Keratinocyte (primary cell): Measurements from ENCODE around the gene ZCCHC17. TPM values are rescaled to one million over a fixed set of nuclear protein-coding genes. Genes with fewer than 3 reads are reported as not detected.
A peak's percentile ranks its signal among the peaks of the same experiment; 100 is the strongest.

Source experiments
- DNase-seq: peaks from one replicate; pipeline ENCODE4 v3.0.0-alpha.2; 2011; ENCODE audit warnings: low read depth, missing footprints, low spot score
- FAIRE-seq: peaks from 2 replicates; lab custom pipeline; 2011; peaks lifted over from hg19 to GRCh38; lab: Jason Lieb, UNC
- H2AFZ ChIP-seq: 2 replicates; pipeline ENCODE4 v1.6.0; 2012; ENCODE audit warnings: low read length, control low read depth, inconsistent platforms; ENCODE audit not compliant: control insufficient read depth
- H3K27ac ChIP-seq: 2 replicates; pipeline ENCODE4 v1.5.1; 2011; ENCODE audit warnings: low read length; ENCODE audit not compliant: control insufficient read depth, insufficient read depth
- H3K27me3 ChIP-seq: 3 replicates; pipeline ENCODE4 v1.6.0; 2011; ENCODE audit warnings: low read length; ENCODE audit not compliant: control insufficient read depth, insufficient read depth; ENCODE audit errors: extremely low read depth
- H3K36me3 ChIP-seq, 2 experiments: 2 replicates in 1 of 2; 3 replicates in 1 of 2; pipeline ENCODE4 v1.5.1; 2011; ENCODE audit warnings: low read length in 2 of 2, mild to moderate bottlenecking in 1 of 2; ENCODE audit not compliant: control insufficient read depth in 2 of 2, insufficient read depth in 2 of 2; ENCODE audit errors: extremely low read depth in 1 of 2
- H3K4me1 ChIP-seq: 3 replicates; pipeline ENCODE4 v1.5.1; 2011; ENCODE audit warnings: low read length; ENCODE audit not compliant: control insufficient read depth, insufficient read depth; ENCODE audit errors: extremely low read depth
- H3K4me2 ChIP-seq: 3 replicates; pipeline ENCODE4 v1.6.0; 2011; ENCODE audit warnings: low read depth, low read length; ENCODE audit not compliant: control insufficient read depth, insufficient read depth; ENCODE audit errors: extremely low read depth
- H3K4me3 ChIP-seq, 3 experiments: fragments of 200-600 bp in 1 of 3; sonication (generic) in 1 of 3; 2 replicates in 2 of 3; 3 replicates in 1 of 3; pipeline ENCODE4 v1.5.1; 2011 to 2016; ENCODE audit warnings: low read length in 3 of 3, mild to moderate bottlenecking in 3 of 3, control low read depth in 2 of 3, inconsistent platforms in 1 of 3, low read depth in 1 of 3, mixed read lengths in 1 of 3, mixed run types in 1 of 3, moderate library complexity in 1 of 3; ENCODE audit not compliant: control insufficient read depth in 2 of 3, insufficient read depth in 2 of 3; ENCODE audit errors: extremely low read depth in 1 of 3
- H3K79me2 ChIP-seq: 2 replicates; pipeline ENCODE4 v1.6.0; 2012; ENCODE audit warnings: low read length; ENCODE audit not compliant: control insufficient read depth, insufficient read depth
- H3K9ac ChIP-seq: 3 replicates; pipeline ENCODE4 v1.6.0; 2011; ENCODE audit warnings: low read length; ENCODE audit not compliant: control insufficient read depth, insufficient read depth; ENCODE audit errors: extremely low read depth
- H3K9me1 ChIP-seq: 3 replicates; pipeline ENCODE4 v1.6.0; 2011; ENCODE audit warnings: low read length; ENCODE audit not compliant: control insufficient read depth, insufficient read depth; ENCODE audit errors: extremely low read depth
- H3K9me3 ChIP-seq: 2 replicates; pipeline ENCODE4 v1.5.1; 2012; ENCODE audit warnings: low read depth, low read length; ENCODE audit not compliant: control insufficient read depth
- H4K20me1 ChIP-seq: 3 replicates; pipeline ENCODE4 v1.6.0; 2011; ENCODE audit warnings: low read length; ENCODE audit not compliant: control insufficient read depth, insufficient read depth; ENCODE audit errors: extremely low read depth
- CTCF ChIP-seq, 3 experiments: IDR thresholded peaks in 1 of 3; conservative IDR thresholded peaks in 1 of 3; optimal IDR thresholded peaks in 1 of 3; 2 replicates in 2 of 3; 3 replicates in 1 of 3; pipeline versions ENCODE3 to v1.5.1; 2011; ENCODE audit warnings: low read length in 3 of 3, mild to moderate bottlenecking in 3 of 3, moderate library complexity in 2 of 3, control low read depth in 1 of 3, inconsistent platforms in 1 of 3; ENCODE audit not compliant: insufficient read depth in 2 of 3; ENCODE audit errors: extremely low read depth in 1 of 3
- EZH2 ChIP-seq: IDR thresholded peaks from one replicate; pipeline ENCODE4 v1.6.1; 2012; ENCODE audit warnings: inconsistent platforms, mild to moderate bottlenecking, low read length, moderate library complexity
- dilution Hi-C: fragments of 300-500 bp; cut with MboI; formaldehyde crosslinking; loops from one replicate; pipeline ENCODE4 v1.7.0; 2020; ENCODE audit warnings: low sequenced_read_pairs; ENCODE audit not compliant: extremely low pct_ligation_motif_present
- polyA plus RNA-seq, 5 experiments: library from polyadenylated mRNA; depleted of rRNA in 3 of 5; stranded (reverse) in 3 of 5; stranded (forward) in 1 of 5; unstranded in 1 of 5; fragments of >200 nt; gene quantifications; 1 replicate in 1 of 5; 2 replicates in 3 of 5; 3 replicates in 1 of 5; pipeline versions ENCODE4 v1.2.1 to v1.2.3, GENCODE V29; 2011 to 2012; ENCODE audit warnings: missing spikeins in 2 of 5, low read depth in 1 of 5, low replicate concordance in 1 of 5

ZCCHC17 gene
- polyA plus RNA-seq, 1 donor (not counting 4 experiments of a cell fraction or from before 2014, with no cell fraction given) = 70.0 TPM

DNA sequence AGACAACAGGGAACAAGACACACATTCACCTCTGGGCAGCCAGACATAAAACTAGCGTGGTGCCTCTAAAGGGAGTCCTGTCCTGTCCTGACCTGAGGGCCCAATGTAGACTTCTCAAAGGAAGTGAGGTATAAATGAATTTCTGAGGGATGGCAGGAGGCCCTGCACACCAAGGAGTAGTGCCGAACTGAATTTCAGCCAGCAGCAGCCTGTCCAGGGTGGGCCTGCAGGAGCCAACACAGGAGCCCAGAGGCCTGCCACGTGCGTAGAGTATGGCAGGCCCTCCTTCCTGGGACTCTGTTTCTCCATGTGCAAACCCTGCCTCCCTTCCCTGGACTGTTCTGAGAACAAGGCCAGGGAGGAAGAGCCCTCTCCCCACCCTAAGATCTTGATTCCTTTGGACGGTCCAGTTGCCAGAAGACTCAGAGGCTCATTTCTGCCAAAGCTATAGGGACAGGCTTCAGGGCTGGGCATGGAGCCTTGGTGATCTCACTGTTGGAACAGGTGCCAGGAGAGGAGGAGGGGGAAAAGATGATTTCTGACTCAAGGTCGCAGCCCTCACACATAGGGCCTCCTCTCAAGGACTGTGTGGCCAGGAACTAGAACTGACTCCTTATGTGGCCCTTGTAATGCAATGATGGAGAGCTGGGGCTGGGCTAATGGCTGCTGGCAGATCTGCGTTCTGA, 77.8 kb downstream of the ZCCHC17 start:
- Histone ChIP-seq H4K20me1 (no peaks in the 10 kb centered on the region), H3K79me2 (no peaks in the 10 kb centered on the region), H3K9ac (no peak overlapping the region), H3K4me3 (no peak overlapping the region), H3K4me1 (peaks cover 19% of the 10 kb centered on the region), H3K4me2 (no peak overlapping the region), H2AFZ (no peak overlapping the region), H3K27ac (no peak overlapping the region), H3K9me1 (no peaks in the 10 kb centered on the region), H3K36me3 (no peaks in the 10 kb centered on the region), H3K27me3 (no peaks in the 10 kb centered on the region), H3K9me3 (no peaks in the 10 kb centered on the region)
- no peak for DNase-seq
- FAIRE-seq = no peak
- no peak for TF ChIP-seq CTCF (optimal IDR thresholded peaks at IDR 0.05 in 1 of 3, IDR thresholded peaks at IDR 0.05 in 1 of 3, conservative IDR thresholded peaks at IDR 0.05 in 1 of 3; ENCODE audit: extremely low read depth in 1 of 3, insufficient read depth in 2 of 3, low read length in 3 of 3)
- no peak for TF ChIP-seq EZH2
- dilution Hi-C loops = no loop called here

GRCh38 chr1:31376375-31377134, 79.7 kb downstream of the ZCCHC17 start:
- TF ChIP-seq EZH2 (no peak), CTCF (optimal IDR thresholded peaks at IDR 0.05 in 1 of 3, IDR thresholded peaks at IDR 0.05 in 1 of 3, conservative IDR thresholded peaks at IDR 0.05 in 1 of 3; ENCODE audit: extremely low read depth in 1 of 3, insufficient read depth in 2 of 3, low read length in 3 of 3) (no peak)
- Histone ChIP-seq H3K27ac (no peak overlapping the region), H3K4me3 (no peak overlapping the region), H3K9ac (no peak overlapping the region), H4K20me1 (no peaks in the 10 kb centered on the region), H3K9me1 (no peaks in the 10 kb centered on the region), H3K9me3 (no peaks in the 10 kb centered on the region), H3K79me2 (no peaks in the 10 kb centered on the region), H3K36me3 (no peaks in the 10 kb centered on the region), H2AFZ (no peak overlapping the region), H3K27me3 (no peaks in the 10 kb centered on the region), H3K4me2 (no peak overlapping the region), H3K4me1 (peaks cover 19% of the 10 kb centered on the region)
- dilution Hi-C loops = no loop called here
- FAIRE-seq = peak; percentile 52
- peak; percentile 78 for DNase-seq
